CD4-positive, alpha-beta T cell (primary cell): ENCODE data around the gene HJURP. TPM values are rescaled to one million over a fixed set of nuclear protein-coding genes. Genes with fewer than 3 reads are reported as not detected.
A peak's percentile ranks its signal among the peaks of the same experiment; 100 is the strongest.

ENCODE experiments used
- ATAC-seq: fragments of 200-7000 bp; cut with Tn5 transposase; one replicate; pipeline ENCODE4 v1.10.0; 2022; ENCODE audit warnings: mild to moderate bottlenecking; ENCODE audit not compliant: poor library complexity
- CTCF ChIA-PET: fragments of 350-600 bp; sonication (Branson Sonifier 250); formaldehyde crosslinking; loops from one replicate; lab custom pipeline; 2021; ENCODE audit warnings: antibody characterized with exemption, inconsistent platforms; lab: Charles Lee
- POLR2A ChIA-PET: fragments of 350-600 bp; sonication (Branson Sonifier 250); formaldehyde crosslinking; loops from one replicate; lab custom pipeline; 2021; ENCODE audit warnings: antibody characterized with exemption, inconsistent platforms; lab: Charles Lee
- DNase-seq, 14 experiments: peaks; one replicate each; pipeline ENCODE4 v3.0.0-alpha.2; 2013 to 2020; ENCODE audit warnings: mixed read lengths in 2 of 14
- H3K27ac ChIP-seq, 2 donors: one replicate each; pipeline versions ENCODE4 v1.5.1 to v1.7.0; 2013; ENCODE audit warnings: low read length in 2 of 2, low read depth in 1 of 2, mild to moderate bottlenecking in 1 of 2
- H3K27me3 ChIP-seq, 2 experiments: 1 replicate in 1 of 2; 2 replicates in 1 of 2; pipeline versions ENCODE4 v1.6.1 to v1.7.0; 2013; ENCODE audit warnings: low read length in 2 of 2, control low read depth in 1 of 2, mild to moderate bottlenecking in 1 of 2, moderate library complexity in 1 of 2; ENCODE audit not compliant: insufficient read depth in 2 of 2, control insufficient read depth in 1 of 2
- H3K36me3 ChIP-seq: one replicate; pipeline ENCODE4 v1.6.1; 2013; ENCODE audit warnings: low read length, control low read depth; ENCODE audit not compliant: insufficient read depth
- H3K4me1 ChIP-seq: one replicate; pipeline ENCODE4 v1.6.1; 2013; ENCODE audit warnings: low read length, control low read depth; ENCODE audit not compliant: insufficient read depth
- H3K4me3 ChIP-seq: one replicate; pipeline ENCODE4 v1.5.1; 2013; ENCODE audit warnings: mild to moderate bottlenecking, low read length, moderate library complexity
- H3K9me3 ChIP-seq, 2 experiments: 1 replicate in 1 of 2; 2 replicates in 1 of 2; pipeline versions ENCODE4 v1.6.1 to v1.7.0; 2013; ENCODE audit warnings: low read length in 2 of 2, mild to moderate bottlenecking in 2 of 2, control low read depth in 1 of 2, moderate library complexity in 1 of 2; ENCODE audit not compliant: control insufficient read depth in 1 of 2, insufficient read depth in 1 of 2
- H3K27ac Mint-ChIP-seq: one replicate; pipeline ENCODE4 v1.8.0; 2020; ENCODE audit warnings: mixed read lengths
- H3K27me3 Mint-ChIP-seq: one replicate; pipeline ENCODE4 v1.8.0; 2021; ENCODE audit warnings: mixed read lengths
- H3K36me3 Mint-ChIP-seq: one replicate; pipeline ENCODE4 v1.8.0; 2021; ENCODE audit warnings: low read depth, mixed read lengths
- H3K4me1 Mint-ChIP-seq: one replicate; pipeline ENCODE4 v1.8.0; 2021; ENCODE audit warnings: low read depth, mixed read lengths
- H3K4me3 Mint-ChIP-seq: one replicate; pipeline ENCODE4 v1.8.0; 2020; ENCODE audit warnings: mild to moderate bottlenecking, mixed read lengths
- H3K9me3 Mint-ChIP-seq: one replicate; pipeline ENCODE4 v1.8.0; 2020; ENCODE audit warnings: mixed read lengths
- CTCF ChIP-seq: fragments of 200-600 bp; IDR thresholded peaks from one replicate; pipeline ENCODE4 v1.8.0; 2022; ENCODE audit warnings: antibody characterized with exemption, mild to moderate bottlenecking
- intact Hi-C, 2 experiments: fragments of 100-400 bp; cut with DNase I in 1 of 2; cut with micrococcal nuclease in 1 of 2; formaldehyde crosslinking; loops; one replicate each; pipeline versions ENCODE4 v1.15.1 to v1.9.0; 2023 to 2025; cut with DNase I, micrococcal nuclease
- total RNA-seq, 174 experiments: library from RNA in 2 of 174; stranded (reverse) in 2 of 174; gene quantifications; one replicate each; pipeline ENCODE4 v1.2.3 and lab custom pipeline; 2021 to 2026

HJURP gene
- total RNA-seq, 2 experiments from 2014 or later = 0.22 to 0.25 TPM

- no peaks in the 10 kb centered on the region for H3K9me3 Mint-ChIP-seq
- H3K27me3 Mint-ChIP-seq = peaks cover 16% of the 10 kb centered on the region
- DNase-seq (no peak), ATAC-seq (no peak)
- Histone ChIP-seq H3K4me1 (peaks cover 21% of the 10 kb centered on the region), H3K27me3 (peaks cover 4 to 9% of the 10 kb centered on the region in 2 experiments), H3K4me3 (no peak overlapping the region), H3K9me3 (no peaks in the 10 kb centered on the region), H3K36me3 (no peaks in the 10 kb centered on the region), H3K27ac (no peak overlapping the region)
- CTCF ChIA-PET = interaction anchor here (1.8 kb wide), 1 partner anchor 10 kb away, joined by 6 read pairs; no protein-coding TSS in a partner anchor
- H3K4me1 Mint-ChIP-seq = peaks cover 32% of the 10 kb centered on the region
- no peaks in the 10 kb centered on the region for H3K36me3 Mint-ChIP-seq
- intact Hi-C loops = loop anchor here in 1 of 2 experiments (5.0 to 10.0 kb wide), 2 partner anchors 581 to 1894 kb away; partner anchors contain the start of gene DIS3L2
- POLR2A ChIA-PET = no interaction called here
- H3K27ac Mint-ChIP-seq = no peak overlapping the region
- TF ChIP-seq CTCF = no peak
- peak overlapping the region; percentile 36 for H3K4me3 Mint-ChIP-seq
These were observed 1.8 kb upstream of the HJURP start for GRCh38 chr2:233856184-233856583.

- peak overlapping the region; percentile 88 for H3K4me3 Mint-ChIP-seq
- H3K27ac ChIP-seq = no peak overlapping the region
- ChIA-PET CTCF (no interaction called here), POLR2A (interaction anchor here (1.8 kb wide), 1 partner anchor 12 kb away, joined by 5 read pairs; no protein-coding TSS in a partner anchor)
- peaks cover 4 to 9% of the 10 kb centered on the region in 2 experiments for H3K27me3 ChIP-seq
- peaks cover 16% of the 10 kb centered on the region for H3K27me3 Mint-ChIP-seq
- H3K9me3 Mint-ChIP-seq = no peaks in the 10 kb centered on the region
- H3K4me3 ChIP-seq = no peak overlapping the region
- peaks cover 21% of the 10 kb centered on the region for H3K4me1 ChIP-seq
- TF ChIP-seq CTCF = no peak
- peaks cover 32% of the 10 kb centered on the region for H3K4me1 Mint-ChIP-seq
- H3K27ac Mint-ChIP-seq = peak overlapping the region; percentile 21
- ATAC-seq (no peak), DNase-seq (no peak)
- no peaks in the 10 kb centered on the region for H3K9me3 ChIP-seq
- H3K36me3 Mint-ChIP-seq = no peaks in the 10 kb centered on the region
- intact Hi-C loops = loop anchor here (2.0 to 10.0 kb wide), 4 partner anchors 13 to 1893 kb away; partner anchors contain the start of genes DIS3L2 (in 1 of the 2) and MSL3B (in 1 of the 2)
- H3K36me3 ChIP-seq = no peaks in the 10 kb centered on the region
These were observed 1.0 kb upstream of the HJURP start for GRCh38 chr2:233855345-233855744.

DNA sequence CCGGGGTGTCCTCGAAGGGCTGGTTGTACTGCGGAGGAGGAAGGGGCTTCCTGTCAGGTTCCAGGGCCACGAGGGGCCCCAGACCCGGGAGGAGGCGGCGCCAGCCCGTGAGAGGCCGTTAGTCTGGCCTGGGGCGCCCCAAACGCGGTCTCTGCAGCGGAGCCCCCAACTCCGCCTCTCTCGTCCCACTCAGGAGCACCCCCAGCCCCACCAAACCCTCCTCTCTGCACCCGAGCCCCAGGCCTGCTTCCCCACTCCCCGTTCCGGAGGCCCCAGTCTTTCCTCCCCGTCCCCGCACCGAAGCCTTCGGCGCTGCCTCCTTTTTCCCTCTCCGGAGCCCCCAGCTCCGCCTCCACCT is 473 bp downstream of the HJURP start:
- DNase-seq (no peak), ATAC-seq (peak; percentile 5)
- CTCF ChIA-PET = no interaction called here
- Histone ChIP-seq H3K27me3 (peaks cover 4 to 9% of the 10 kb centered on the region in 2 experiments), H3K36me3 (no peaks in the 10 kb centered on the region), H3K4me3 (peak overlapping the region; percentile 83), H3K27ac (no peak overlapping the region), H3K9me3 (no peaks in the 10 kb centered on the region), H3K4me1 (peaks cover 21% of the 10 kb centered on the region)
- no peak for TF ChIP-seq CTCF
- Mint-ChIP-seq H3K4me3 (peak overlapping the region; percentile 88), H3K9me3 (no peaks in the 10 kb centered on the region), H3K36me3 (no peaks in the 10 kb centered on the region), H3K27ac (no peak overlapping the region), H3K4me1 (peaks cover 32% of the 10 kb centered on the region), H3K27me3 (peaks cover 16% of the 10 kb centered on the region)
- POLR2A ChIA-PET = interaction anchor here (1.8 kb wide), 1 partner anchor 14 kb away, joined by 5 read pairs; no protein-coding TSS in a partner anchor
- intact Hi-C loops = loop anchor here (2.0 to 10.0 kb wide), 4 partner anchors 15 to 1157 kb away; partner anchors contain the start of genes GIGYF2 (in 1 of the 2) and MSL3B (in 1 of the 2)
